Mucosa of descending colon (tissue), 3 donors: ENCODE results near the gene ALG8. TPM values are rescaled to one million over a fixed set of nuclear protein-coding genes. Genes with fewer than 3 reads are reported as not detected.

Experiments
- ATAC-seq: fragments of 200-7000 bp; cut with Tn5 transposase; one replicate; pipeline ENCODE4 v1.9.1; 2020; ENCODE audit warnings: mild to moderate bottlenecking, moderate library complexity
- DNase-seq, 3 donors: peaks; one replicate each; pipeline ENCODE4 v3.0.0-alpha.2; 2020
- H3K36me3 ChIP-seq: fragments of 200-600 bp; one replicate; pipeline ENCODE4 v1.8.0; 2021; ENCODE audit warnings: low read depth, mild to moderate bottlenecking
- H3K4me1 ChIP-seq: fragments of 200-600 bp; one replicate; pipeline ENCODE4 v1.8.0; 2021; ENCODE audit warnings: low read depth, mild to moderate bottlenecking
- H3K4me3 ChIP-seq: fragments of 200-600 bp; one replicate; pipeline ENCODE4 v1.8.0; 2021; ENCODE audit warnings: mild to moderate bottlenecking
- H3K9me3 ChIP-seq: fragments of 200-600 bp; one replicate; pipeline ENCODE4 v1.8.0; 2021; ENCODE audit warnings: mild to moderate bottlenecking
- intact Hi-C, 2 donors: fragments of 100-400 bp; cut with DNase I in 1 of 2; cut with micrococcal nuclease in 1 of 2; formaldehyde crosslinking; loops; one replicate each; pipeline versions ENCODE4 v1.11.0 to v1.11.1; 2022; cut with DNase I, micrococcal nuclease
- total RNA-seq, 3 donors: library from RNA; stranded (reverse); fragmentation: NEBNext Ultra II Directional in 2 of 3; extraction: Animal tissue kit (Norgen Biotek cat#: 25700) in 2 of 3; gene quantifications; one replicate each; pipeline versions ENCODE4 v1.2.1 to v1.2.4, GENCODE V29; 2021 to 2023
- TF ChIP-seq, protein P1 (sequence below): fragments of 200-600 bp; IDR thresholded peaks from one replicate; pipeline ENCODE4 v1.8.0; 2022; ENCODE audit warnings: antibody characterized with exemption, mild to moderate bottlenecking
- donor health status: DM: no; HTN: no; CAD: no; lungs with moderate emphysema.
- donor health status: DM: no; HTN: no; CAD: no.
- donor health status: DM: no; HTN: yes; CAD: no.

Gene ALG8
- total RNA-seq, 3 donors from 2014 or later = 24.3 to 32.7 (median 28.3) TPM

DNA sequence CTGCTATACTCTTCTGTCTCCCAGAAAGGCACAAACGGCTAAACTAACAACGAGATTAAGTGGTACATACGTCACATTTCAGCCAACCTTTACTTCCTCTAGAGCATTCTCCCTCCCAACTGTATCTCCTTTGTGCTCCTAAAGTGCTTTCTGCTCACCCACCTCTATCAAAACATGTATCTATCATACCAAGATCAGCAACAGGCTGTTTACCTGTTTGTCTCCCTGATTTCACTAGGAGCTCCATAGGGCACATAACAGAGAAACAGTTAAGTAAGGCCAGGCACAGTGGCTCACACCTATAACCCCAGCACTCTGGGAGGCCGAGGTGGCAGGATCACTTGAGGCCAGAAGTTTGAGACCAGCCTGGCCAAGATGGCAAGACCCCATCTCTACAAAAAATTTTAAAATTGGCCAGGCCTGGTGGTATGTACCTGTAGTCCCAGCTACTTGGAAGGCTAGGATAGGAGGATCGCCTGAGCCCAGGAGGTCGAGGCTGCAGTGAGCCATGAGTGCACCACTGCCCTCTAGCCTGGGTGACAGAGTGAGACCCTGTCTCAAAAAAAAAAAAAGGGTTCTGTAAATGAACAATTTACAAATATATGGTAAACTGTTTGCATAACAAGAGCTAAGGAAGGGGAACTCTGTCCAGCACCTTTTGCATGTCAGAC is 62.6 kb downstream of the ALG8 start:
- intact Hi-C loops = no loop called here

DNA sequence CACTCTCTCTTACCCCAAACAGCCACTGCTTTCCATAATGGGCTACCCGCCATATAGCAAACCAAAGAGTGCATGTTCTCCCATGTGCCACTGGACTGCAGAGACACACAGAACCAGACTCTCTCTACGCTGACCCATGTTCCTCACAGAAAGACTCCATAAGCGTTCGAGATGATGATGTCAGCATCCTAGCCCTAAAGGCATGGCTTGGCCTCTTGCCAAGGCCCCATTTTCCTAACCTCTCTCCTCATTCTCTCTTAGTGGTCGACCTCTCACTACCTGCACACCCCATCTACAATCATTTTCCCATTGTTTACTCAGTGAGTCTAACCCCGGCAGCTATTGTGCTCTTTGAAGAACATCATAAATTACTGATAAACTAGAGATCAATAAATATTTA is 64.7 kb downstream of the ALG8 start:
- intact Hi-C loops = no loop called here
- H3K36me3 ChIP-seq = peaks cover 7% of the 10 kb centered on the region
- TF ChIP-seq, protein P1, sequence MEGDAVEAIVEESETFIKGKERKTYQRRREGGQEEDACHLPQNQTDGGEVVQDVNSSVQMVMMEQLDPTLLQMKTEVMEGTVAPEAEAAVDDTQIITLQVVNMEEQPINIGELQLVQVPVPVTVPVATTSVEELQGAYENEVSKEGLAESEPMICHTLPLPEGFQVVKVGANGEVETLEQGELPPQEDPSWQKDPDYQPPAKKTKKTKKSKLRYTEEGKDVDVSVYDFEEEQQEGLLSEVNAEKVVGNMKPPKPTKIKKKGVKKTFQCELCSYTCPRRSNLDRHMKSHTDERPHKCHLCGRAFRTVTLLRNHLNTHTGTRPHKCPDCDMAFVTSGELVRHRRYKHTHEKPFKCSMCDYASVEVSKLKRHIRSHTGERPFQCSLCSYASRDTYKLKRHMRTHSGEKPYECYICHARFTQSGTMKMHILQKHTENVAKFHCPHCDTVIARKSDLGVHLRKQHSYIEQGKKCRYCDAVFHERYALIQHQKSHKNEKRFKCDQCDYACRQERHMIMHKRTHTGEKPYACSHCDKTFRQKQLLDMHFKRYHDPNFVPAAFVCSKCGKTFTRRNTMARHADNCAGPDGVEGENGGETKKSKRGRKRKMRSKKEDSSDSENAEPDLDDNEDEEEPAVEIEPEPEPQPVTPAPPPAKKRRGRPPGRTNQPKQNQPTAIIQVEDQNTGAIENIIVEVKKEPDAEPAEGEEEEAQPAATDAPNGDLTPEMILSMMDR = no peak
- ATAC-seq (no peak), DNase-seq (no peak)
- peaks cover 22% of the 10 kb centered on the region for H3K4me1 ChIP-seq
- H3K9me3 ChIP-seq = no peaks in the 10 kb centered on the region
- no peak overlapping the region for H3K4me3 ChIP-seq

More for the DNA sequence above, 62.6 kb downstream of the ALG8 start:
- peaks cover 22% of the 10 kb centered on the region for H3K4me1 ChIP-seq
- DNase-seq (no peak), ATAC-seq (no peak)
- no peaks in the 10 kb centered on the region for H3K36me3 ChIP-seq
- no peaks in the 10 kb centered on the region for H3K9me3 ChIP-seq
- H3K4me3 ChIP-seq = no peak overlapping the region
- TF ChIP-seq, protein P1 = no peak

DNA sequence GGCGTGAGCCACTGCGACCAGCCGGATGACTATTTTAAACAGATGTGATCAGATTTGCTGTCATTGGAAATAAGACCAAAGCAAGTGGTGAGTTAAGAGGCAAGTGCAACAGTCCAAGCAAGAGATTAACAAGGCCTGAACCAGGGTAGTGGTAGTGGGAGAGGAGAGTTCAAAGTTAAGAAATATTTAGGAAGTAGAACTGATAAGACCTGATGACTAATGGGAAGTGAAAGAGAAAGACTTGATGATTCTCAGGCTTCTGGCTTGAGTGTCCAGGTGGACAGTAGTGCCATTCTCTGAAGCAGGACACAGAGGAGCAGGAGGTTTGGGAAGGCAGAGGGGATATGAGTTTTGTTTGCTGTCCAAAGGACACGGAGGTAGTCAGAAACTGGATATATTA is 67.0 kb downstream of the ALG8 start:
- DNase-seq = no peak
- Histone ChIP-seq H3K9me3 (no peaks in the 10 kb centered on the region), H3K4me3 (no peak overlapping the region), H3K4me1 (peaks cover 12% of the 10 kb centered on the region), H3K36me3 (peaks cover 7% of the 10 kb centered on the region)
- intact Hi-C loops = no loop called here
- no peak for ATAC-seq
- TF ChIP-seq, protein P1 = no peak

DNA sequence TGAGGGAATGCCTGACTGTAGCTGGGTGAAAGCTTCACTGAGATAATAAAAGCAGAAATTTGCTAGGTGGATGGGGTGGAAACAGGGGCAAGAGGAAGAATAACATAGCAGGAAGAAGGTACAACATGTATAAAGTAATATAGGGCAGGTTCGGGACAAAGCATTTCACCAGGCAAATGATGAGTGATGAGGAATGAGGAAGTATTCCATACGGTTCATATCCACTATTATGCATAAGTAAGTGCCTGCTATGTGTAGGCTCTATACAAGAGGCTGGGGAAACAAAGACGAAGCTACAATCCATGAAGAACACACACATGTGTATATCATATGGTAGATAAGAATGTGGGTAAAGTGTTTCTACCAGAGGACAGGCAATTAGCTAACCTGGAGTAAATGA is 67.7 kb downstream of the ALG8 start:
- ATAC-seq (no peak), DNase-seq (no peak)
- Histone ChIP-seq H3K9me3 (no peaks in the 10 kb centered on the region), H3K4me3 (no peak overlapping the region), H3K36me3 (peaks cover 7% of the 10 kb centered on the region), H3K4me1 (peaks cover 5% of the 10 kb centered on the region)
- intact Hi-C loops = no loop called here
- TF ChIP-seq, protein P1 = no peak

DNA sequence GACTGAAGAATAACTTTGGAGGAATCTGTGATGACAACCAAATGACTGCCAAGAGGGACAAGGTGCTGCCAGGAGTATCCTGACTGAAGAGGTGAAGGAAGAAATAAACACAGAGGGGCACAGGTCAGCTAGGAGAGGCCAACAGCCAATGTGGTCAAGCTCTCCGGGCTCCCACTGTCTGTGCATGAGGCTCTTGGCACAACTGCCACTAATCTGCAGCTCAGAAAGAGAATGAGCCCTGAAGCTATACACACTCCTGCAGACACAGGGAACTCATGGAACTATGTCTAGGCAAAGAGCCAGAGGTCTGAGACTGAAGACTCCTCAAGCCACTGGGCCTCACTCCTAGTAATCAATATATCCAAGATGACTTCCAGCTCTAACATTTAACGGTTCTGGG is 68.8 kb downstream of the ALG8 start:
- Histone ChIP-seq H3K9me3 (no peaks in the 10 kb centered on the region), H3K4me3 (no peak overlapping the region), H3K36me3 (peaks cover 7% of the 10 kb centered on the region), H3K4me1 (no peaks in the 10 kb centered on the region)
- TF ChIP-seq, protein P1 = no peak
- DNase-seq = no peak
- intact Hi-C loops = no loop called here
- ATAC-seq = no peak
